Measurements from ENCODE around the gene PAX3. TPM values are rescaled to one million over a fixed set of nuclear protein-coding genes. Genes with fewer than 3 reads are reported as not detected.

The PAX3 gene
- total RNA-seq, 1 donor from 2014 or later: not detected

DNA sequence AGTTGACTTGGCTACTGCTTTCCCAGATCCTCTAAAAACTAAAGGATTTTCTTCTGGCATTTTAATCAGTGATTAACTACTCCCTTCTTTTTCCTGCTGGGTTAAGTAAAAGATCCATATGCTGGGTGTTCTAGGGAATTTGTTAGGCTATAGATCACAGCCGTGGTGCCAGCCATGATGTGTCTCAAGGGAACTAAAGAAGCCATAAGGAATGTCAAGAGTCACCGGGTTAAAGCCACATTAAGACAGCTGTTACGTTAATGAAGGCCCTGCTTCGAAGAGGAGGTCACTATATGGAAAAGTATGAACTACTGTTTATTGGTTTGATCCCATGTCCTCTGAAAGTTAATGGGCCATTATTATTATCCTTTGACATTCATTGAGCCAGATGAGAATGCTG, 70.7 kb downstream of the PAX3 start:
- Histone ChIP-seq H3K4me3 (ENCODE audit: low read depth, low read length) (no peak overlapping the region), H3K36me3 (ENCODE audit: control insufficient read depth, insufficient read depth, low read length) (no peaks in the 10 kb centered on the region), H3K27me3 (ENCODE audit: control insufficient read depth, insufficient read depth, low read length) (no peaks in the 10 kb centered on the region)
- DNase-seq (ENCODE audit: low read depth): no peak
- TF ChIP-seq CTCF (IDR thresholded peaks at IDR 0.05; ENCODE audit: insufficient read depth, low read length, severe bottlenecking): no peak
- no peak for FAIRE-seq

DNA sequence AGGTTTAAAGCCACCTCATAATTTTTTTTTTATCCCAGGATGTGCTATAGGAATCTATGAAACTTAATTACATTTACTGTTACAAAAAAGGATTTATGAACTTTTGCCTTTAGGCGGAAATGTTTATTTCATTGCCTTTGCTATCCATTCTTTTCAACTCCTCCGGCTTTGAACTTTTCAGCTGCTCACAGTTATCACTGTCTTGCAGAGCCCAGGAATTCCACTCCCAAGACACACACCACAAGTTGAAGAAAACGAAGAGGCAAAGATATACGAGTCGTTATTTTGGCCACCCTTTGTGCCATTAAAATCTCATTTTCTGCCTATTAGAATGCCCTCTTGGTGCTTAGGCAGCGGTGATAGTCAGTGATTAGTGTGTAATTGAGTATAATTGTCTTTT, 80.0 kb downstream of the PAX3 start:
- no peak overlapping the region for H3K4me3 ChIP-seq (ENCODE audit: low read depth, low read length)
- H3K27me3 ChIP-seq (ENCODE audit: control insufficient read depth, insufficient read depth, low read length): no peaks in the 10 kb centered on the region
- no peaks in the 10 kb centered on the region for H3K36me3 ChIP-seq (ENCODE audit: control insufficient read depth, insufficient read depth, low read length)
- FAIRE-seq (no peak), DNase-seq (ENCODE audit: low read depth) (no peak)
- no peak for TF ChIP-seq CTCF (IDR thresholded peaks at IDR 0.05; ENCODE audit: insufficient read depth, low read length, severe bottlenecking)

DNA sequence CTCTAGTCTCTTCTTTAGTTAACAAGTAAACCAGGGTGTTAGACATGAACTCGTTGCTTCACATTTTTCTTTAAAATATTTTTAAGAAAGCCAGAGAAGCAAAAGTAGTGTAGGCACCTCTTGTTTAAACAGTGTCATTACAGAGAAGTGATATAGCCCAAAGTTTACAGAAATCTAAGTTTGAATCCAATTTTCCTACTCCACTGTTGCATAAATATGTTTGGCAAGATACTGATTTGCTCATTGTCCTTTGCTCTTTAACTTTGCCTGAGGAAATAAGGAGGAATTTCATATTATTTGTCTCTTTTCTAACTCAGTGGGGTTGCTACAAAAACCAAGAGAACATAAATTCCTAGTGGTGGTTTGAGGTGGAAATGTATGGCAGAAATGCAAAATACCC, 81.1 kb downstream of the PAX3 start:
- H3K27me3 ChIP-seq (ENCODE audit: control insufficient read depth, insufficient read depth, low read length): no peaks in the 10 kb centered on the region
- DNase-seq (ENCODE audit: low read depth): no peak
- no peaks in the 10 kb centered on the region for H3K36me3 ChIP-seq (ENCODE audit: control insufficient read depth, insufficient read depth, low read length)
- TF ChIP-seq CTCF (IDR thresholded peaks at IDR 0.05; ENCODE audit: insufficient read depth, low read length, severe bottlenecking): no peak
- no peak overlapping the region for H3K4me3 ChIP-seq (ENCODE audit: low read depth, low read length)
- no peak for FAIRE-seq

DNA sequence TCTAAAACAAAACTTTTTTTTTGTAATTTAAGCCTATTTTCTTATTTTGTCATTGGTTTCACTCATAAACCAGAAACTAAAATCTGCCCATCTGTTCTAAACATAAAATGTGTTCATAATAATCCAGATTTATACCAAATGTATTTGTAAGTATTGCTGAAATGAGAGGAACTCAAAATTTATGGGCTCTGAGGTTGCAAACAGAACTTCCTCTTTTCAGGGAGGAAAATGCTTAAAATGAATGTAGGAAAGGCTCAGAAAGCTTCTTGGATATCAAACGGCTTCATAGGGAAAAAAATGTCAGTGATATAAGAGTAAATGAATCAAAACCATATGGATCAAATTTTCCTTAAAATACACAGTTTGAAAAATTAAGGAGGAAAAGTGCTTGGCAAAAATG, 83.9 kb downstream of the PAX3 start:
- Histone ChIP-seq H3K36me3 (ENCODE audit: control insufficient read depth, insufficient read depth, low read length) (no peaks in the 10 kb centered on the region), H3K27me3 (ENCODE audit: control insufficient read depth, insufficient read depth, low read length) (no peaks in the 10 kb centered on the region), H3K4me3 (ENCODE audit: low read depth, low read length) (no peak overlapping the region)
- FAIRE-seq (no peak), DNase-seq (ENCODE audit: low read depth) (no peak)
- TF ChIP-seq CTCF (IDR thresholded peaks at IDR 0.05; ENCODE audit: insufficient read depth, low read length, severe bottlenecking): no peak

GRCh38 chr2:222213049-222213448, 85.7 kb downstream of the PAX3 start:
- no peak for FAIRE-seq
- Histone ChIP-seq H3K4me3 (ENCODE audit: low read depth, low read length) (no peak overlapping the region), H3K36me3 (ENCODE audit: control insufficient read depth, insufficient read depth, low read length) (no peaks in the 10 kb centered on the region), H3K27me3 (ENCODE audit: control insufficient read depth, insufficient read depth, low read length) (no peaks in the 10 kb centered on the region)
- DNase-seq (ENCODE audit: low read depth): no peak
- TF ChIP-seq CTCF (IDR thresholded peaks at IDR 0.05; ENCODE audit: insufficient read depth, low read length, severe bottlenecking): no peak

DNA sequence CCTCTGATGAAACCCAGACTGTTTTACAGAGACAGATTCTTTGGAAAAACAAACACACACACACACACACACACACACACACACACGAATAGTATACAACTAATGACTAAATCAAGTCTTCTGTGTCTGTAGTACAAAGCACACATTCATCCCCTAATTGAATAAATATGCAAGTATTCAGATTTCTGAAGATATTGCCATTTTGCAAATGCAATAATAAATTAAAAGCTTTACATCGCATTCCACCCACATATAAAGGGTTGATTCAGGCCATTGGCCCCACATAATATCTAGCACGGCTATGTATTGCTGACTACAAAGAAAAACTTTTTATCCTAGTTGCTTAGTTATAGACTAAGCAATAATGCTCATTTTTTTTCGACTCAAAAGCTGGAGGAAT, 86.2 kb downstream of the PAX3 start:
- FAIRE-seq: no peak
- no peaks in the 10 kb centered on the region for H3K27me3 ChIP-seq (ENCODE audit: control insufficient read depth, insufficient read depth, low read length)
- no peak for DNase-seq (ENCODE audit: low read depth)
- H3K36me3 ChIP-seq (ENCODE audit: control insufficient read depth, insufficient read depth, low read length): no peaks in the 10 kb centered on the region
- H3K4me3 ChIP-seq (ENCODE audit: low read depth, low read length): no peak overlapping the region
- TF ChIP-seq CTCF (IDR thresholded peaks at IDR 0.05; ENCODE audit: insufficient read depth, low read length, severe bottlenecking): no peak
